ENCODE data around the gene PDIA5. TPM values are rescaled to one million over a fixed set of nuclear protein-coding genes. Genes with fewer than 3 reads are reported as not detected.

The PDIA5 gene
- total RNA-seq, 4 donors from 2014 or later, result 3.6 to 38.1 (median 25.1) TPM

- no peaks in the 10 kb centered on the region for H3K4me1 ChIP-seq
- H3K36me3 ChIP-seq, result no peaks in the 10 kb centered on the region
- intact Hi-C loops (cut with DNase I; ENCODE audit: low total_unique reads), result no loop called here
- no peaks in the 10 kb centered on the region for H3K9me3 ChIP-seq
- no peaks in the 10 kb centered on the region for H3K27me3 ChIP-seq
- H3K4me3 ChIP-seq, result no peak overlapping the region
- DNase-seq, result no peak
- no peak overlapping the region for H3K27ac ChIP-seq
- TF ChIP-seq CTCF (IDR thresholded peaks at IDR 0.05) (no peak), POLR2A (IDR thresholded peaks at IDR 0.05) (no peak)
Observed at GRCh38 chr3:123047062-123047319, 19.8 kb upstream of the PDIA5 start.

- Histone ChIP-seq H3K4me3 (no peak overlapping the region), H3K27ac (no peak overlapping the region), H3K27me3 (no peaks in the 10 kb centered on the region), H3K4me1 (no peaks in the 10 kb centered on the region), H3K9me3 (no peaks in the 10 kb centered on the region), H3K36me3 (no peaks in the 10 kb centered on the region)
- TF ChIP-seq POLR2A (IDR thresholded peaks at IDR 0.05) (no peak), CTCF (IDR thresholded peaks at IDR 0.05) (no peak)
- no peak for DNase-seq
- intact Hi-C loops (cut with DNase I; ENCODE audit: low total_unique reads), result no loop called here
Observed at GRCh38 chr3:123048480-123049237, 18.2 kb upstream of the PDIA5 start.

- H3K27ac ChIP-seq, result no peak overlapping the region
- DNase-seq, result no peak
- no peak for TF ChIP-seq POLR2A (IDR thresholded peaks at IDR 0.05)
- no peak for TF ChIP-seq CTCF (IDR thresholded peaks at IDR 0.05)
- H3K4me1 ChIP-seq, result no peaks in the 10 kb centered on the region
- no peak overlapping the region for H3K4me3 ChIP-seq
- no peaks in the 10 kb centered on the region for H3K36me3 ChIP-seq
- intact Hi-C loops (cut with DNase I; ENCODE audit: low total_unique reads), result no loop called here
- no peaks in the 10 kb centered on the region for H3K27me3 ChIP-seq
- H3K9me3 ChIP-seq, result no peaks in the 10 kb centered on the region
Observed at GRCh38 chr3:123050666-123051065, 16.2 kb upstream of the PDIA5 start.

GRCh38 chr3:123053107-123053506, 13.7 kb upstream of the PDIA5 start:
- Histone ChIP-seq H3K27ac (no peak overlapping the region), H3K36me3 (no peaks in the 10 kb centered on the region), H3K9me3 (no peaks in the 10 kb centered on the region), H3K4me3 (no peak overlapping the region), H3K4me1 (no peaks in the 10 kb centered on the region), H3K27me3 (no peaks in the 10 kb centered on the region)
- TF ChIP-seq CTCF (IDR thresholded peaks at IDR 0.05) (no peak), POLR2A (IDR thresholded peaks at IDR 0.05) (no peak)
- intact Hi-C loops (cut with DNase I; ENCODE audit: low total_unique reads), result no loop called here
- no peak for DNase-seq

GRCh38 chr3:123054109-123054778, 12.6 kb upstream of the PDIA5 start:
- Histone ChIP-seq H3K4me1 (no peaks in the 10 kb centered on the region), H3K27me3 (no peaks in the 10 kb centered on the region), H3K27ac (no peak overlapping the region), H3K36me3 (no peaks in the 10 kb centered on the region), H3K4me3 (no peak overlapping the region), H3K9me3 (no peaks in the 10 kb centered on the region)
- intact Hi-C loops (cut with DNase I; ENCODE audit: low total_unique reads), result no loop called here
- no peak for DNase-seq
- no peak for TF ChIP-seq POLR2A (IDR thresholded peaks at IDR 0.05)
- no peak for TF ChIP-seq CTCF (IDR thresholded peaks at IDR 0.05)
